ENCODE data around the gene GLT6D1.

DNA sequence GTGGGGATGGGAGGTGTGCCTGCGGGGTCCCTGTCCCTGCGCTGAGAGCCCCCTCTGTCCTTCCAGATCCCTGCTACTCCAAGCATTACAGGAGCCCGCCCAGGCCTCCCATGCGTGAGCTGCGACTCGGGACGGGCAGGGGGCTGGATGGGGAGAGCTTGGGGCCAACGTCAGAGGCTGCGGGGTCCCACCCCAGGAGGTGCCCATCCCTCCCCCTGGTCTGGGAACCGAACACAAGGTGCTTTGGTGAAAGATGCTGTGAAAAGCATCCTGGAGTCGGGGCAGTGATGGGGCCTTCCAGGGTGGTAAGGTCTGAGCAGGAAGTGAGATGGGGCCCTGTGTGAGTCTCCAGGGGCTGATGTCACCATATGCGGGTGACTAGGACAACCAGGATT lies 26.5 kb upstream of the GLT6D1 start:
- TF ChIP-seq, protein P1, sequence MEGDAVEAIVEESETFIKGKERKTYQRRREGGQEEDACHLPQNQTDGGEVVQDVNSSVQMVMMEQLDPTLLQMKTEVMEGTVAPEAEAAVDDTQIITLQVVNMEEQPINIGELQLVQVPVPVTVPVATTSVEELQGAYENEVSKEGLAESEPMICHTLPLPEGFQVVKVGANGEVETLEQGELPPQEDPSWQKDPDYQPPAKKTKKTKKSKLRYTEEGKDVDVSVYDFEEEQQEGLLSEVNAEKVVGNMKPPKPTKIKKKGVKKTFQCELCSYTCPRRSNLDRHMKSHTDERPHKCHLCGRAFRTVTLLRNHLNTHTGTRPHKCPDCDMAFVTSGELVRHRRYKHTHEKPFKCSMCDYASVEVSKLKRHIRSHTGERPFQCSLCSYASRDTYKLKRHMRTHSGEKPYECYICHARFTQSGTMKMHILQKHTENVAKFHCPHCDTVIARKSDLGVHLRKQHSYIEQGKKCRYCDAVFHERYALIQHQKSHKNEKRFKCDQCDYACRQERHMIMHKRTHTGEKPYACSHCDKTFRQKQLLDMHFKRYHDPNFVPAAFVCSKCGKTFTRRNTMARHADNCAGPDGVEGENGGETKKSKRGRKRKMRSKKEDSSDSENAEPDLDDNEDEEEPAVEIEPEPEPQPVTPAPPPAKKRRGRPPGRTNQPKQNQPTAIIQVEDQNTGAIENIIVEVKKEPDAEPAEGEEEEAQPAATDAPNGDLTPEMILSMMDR (IDR thresholded peaks at IDR 0.05): no peak
- TF ChIP-seq EP300 (IDR thresholded peaks at IDR 0.05) (no peak), POLR2A (IDR thresholded peaks at IDR 0.05) (no peak)
